GM12864 (cell line): ENCODE data around the gene CDC42BPA.

Experiments used
- DNase-seq: peaks from one replicate; pipeline ENCODE4 v3.0.0-alpha.2; 2011; ENCODE audit warnings: low read depth
- H3K4me3 ChIP-seq: 2 replicates; pipeline ENCODE4 v1.5.1; 2011; ENCODE audit warnings: mild to moderate bottlenecking, low read depth, low read length, control low read depth
- TF ChIP-seq, protein P1 (sequence below): IDR thresholded peaks from 2 replicates; pipeline ENCODE4 v1.5.1; 2011; ENCODE audit warnings: low read depth, mild to moderate bottlenecking, moderate library complexity, low read length, control low read depth, inconsistent platforms; ENCODE audit errors: missing control alignments

CDC42BPA gene

DNA sequence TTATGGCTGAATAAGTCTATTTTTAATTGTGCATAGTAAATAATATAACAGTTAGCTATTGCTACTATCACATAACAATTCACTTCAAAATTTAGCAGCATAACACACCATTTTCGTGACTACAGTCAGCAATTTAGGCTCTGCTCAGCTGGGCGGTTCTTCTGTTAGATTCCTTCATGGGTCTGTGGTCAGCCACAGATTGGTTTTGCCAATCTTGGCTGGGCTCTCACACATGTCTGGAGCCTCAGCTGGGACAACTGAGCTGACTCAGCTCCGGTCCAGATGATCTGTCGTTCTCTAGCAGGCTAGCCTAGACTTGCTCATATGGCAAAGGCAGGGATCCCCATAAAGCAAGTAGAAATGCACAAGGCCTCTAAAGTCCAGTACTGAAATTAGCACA lies 15.1 kb upstream of the CDC42BPA start:
- TF ChIP-seq, protein P1, sequence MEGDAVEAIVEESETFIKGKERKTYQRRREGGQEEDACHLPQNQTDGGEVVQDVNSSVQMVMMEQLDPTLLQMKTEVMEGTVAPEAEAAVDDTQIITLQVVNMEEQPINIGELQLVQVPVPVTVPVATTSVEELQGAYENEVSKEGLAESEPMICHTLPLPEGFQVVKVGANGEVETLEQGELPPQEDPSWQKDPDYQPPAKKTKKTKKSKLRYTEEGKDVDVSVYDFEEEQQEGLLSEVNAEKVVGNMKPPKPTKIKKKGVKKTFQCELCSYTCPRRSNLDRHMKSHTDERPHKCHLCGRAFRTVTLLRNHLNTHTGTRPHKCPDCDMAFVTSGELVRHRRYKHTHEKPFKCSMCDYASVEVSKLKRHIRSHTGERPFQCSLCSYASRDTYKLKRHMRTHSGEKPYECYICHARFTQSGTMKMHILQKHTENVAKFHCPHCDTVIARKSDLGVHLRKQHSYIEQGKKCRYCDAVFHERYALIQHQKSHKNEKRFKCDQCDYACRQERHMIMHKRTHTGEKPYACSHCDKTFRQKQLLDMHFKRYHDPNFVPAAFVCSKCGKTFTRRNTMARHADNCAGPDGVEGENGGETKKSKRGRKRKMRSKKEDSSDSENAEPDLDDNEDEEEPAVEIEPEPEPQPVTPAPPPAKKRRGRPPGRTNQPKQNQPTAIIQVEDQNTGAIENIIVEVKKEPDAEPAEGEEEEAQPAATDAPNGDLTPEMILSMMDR: no peak
- DNase-seq: no peak

DNA sequence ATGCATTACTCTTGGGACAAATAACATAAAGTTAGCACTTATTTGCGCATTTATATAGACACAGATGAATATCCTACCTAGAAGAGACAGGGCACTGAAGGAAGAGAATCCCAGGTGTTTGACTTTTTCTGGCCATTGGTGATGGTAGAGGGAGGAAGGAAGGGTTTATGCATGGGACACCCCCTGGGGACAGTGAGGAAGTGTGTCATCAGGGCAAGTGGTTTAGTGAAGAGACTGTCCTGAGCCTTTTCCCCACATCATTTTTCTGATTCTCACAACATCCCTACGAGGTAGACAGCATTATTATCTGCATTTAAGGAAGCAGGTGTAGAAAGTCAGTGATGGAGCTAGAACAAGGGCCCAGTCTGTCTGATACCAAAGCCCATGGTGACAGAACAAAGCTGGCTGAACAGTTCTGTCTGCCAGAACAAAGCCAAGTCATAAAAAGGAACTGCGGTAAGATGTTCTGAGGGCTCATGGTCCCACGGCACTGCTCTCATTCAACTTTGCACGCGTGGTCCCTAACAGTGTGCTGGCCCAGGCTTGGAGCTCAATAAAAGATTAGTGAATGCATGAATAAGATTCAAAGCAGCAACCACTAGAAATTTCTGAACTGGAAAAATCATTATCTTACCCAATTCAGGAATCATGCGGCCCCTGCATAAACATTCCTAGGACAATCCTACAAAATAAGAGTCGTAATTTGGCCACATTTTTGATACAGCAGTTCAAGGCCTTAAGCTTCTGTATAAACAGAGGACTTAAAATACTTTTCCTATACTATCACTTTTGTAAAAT lies 12.2 kb upstream of the CDC42BPA start:
- no peak for DNase-seq
- H3K4me3 ChIP-seq: no peak overlapping the region
- TF ChIP-seq, protein P1: no peak

More for the DNA sequence above, 15.1 kb upstream of the CDC42BPA start:
- no peak overlapping the region for H3K4me3 ChIP-seq

DNA sequence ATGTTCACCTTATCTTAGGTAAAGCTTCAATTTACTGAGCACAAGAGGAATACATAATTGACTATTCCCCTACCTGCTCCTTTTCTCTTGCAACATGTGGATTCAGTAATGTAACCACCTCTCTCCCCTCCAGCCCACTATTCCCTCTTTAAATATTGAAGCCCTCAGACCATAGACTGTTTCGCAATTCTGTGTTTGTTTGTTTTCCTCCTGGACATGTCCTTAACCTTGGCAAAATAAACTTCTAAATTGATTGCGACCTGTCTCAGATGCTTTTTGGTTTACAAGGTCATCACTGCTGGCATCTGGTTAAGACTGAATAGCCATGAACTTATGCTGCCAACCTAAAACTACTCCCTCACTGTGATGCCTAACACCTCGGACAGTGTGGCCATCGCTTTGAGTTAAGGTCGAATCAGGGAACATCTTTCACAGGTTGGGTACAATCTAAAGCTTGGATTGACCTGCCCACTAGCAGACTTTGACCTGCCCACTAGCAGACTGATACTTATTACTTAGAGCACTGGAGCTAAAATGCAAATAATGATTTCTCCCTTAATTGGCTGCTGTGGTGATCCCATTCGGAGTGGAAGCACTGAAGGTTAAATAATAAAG lies 10.2 kb upstream of the CDC42BPA start:
- no peak for DNase-seq
- TF ChIP-seq, protein P1: no peak
- no peak overlapping the region for H3K4me3 ChIP-seq

DNA sequence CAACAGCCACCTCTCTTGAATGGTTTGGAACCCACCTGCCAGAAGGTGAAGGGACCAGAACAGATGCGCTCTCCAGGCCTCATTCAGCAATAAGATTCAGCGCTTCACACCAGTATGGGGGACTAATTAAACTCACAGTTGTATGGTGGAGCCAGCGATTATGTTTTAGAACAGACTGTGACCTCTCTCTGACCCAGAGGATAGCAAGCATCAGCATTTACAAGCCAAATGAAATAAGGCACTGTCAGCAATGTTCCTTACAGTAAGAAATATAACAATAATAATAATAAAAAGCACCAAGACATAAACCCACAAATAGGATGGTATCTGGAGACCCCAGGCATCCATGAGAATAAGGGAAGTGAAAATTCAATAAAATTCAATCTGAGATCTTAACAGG lies 6.9 kb upstream of the CDC42BPA start:
- no peak overlapping the region for H3K4me3 ChIP-seq
- TF ChIP-seq, protein P1: no peak
- no peak for DNase-seq

DNA sequence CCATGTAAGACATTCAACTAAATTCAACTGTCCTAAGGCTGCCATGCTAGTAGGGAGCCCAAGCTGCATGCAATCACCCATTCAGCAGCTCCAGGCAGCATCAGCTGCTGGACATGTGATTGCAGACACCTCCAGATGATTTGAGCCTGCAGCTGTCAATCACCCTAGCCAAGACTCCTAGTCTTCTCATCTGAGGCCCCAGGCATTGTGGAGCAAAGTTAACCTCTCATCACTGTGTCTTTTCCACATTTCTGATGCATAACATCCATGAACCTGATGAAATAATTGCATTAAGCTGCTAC lies 5.6 kb upstream of the CDC42BPA start:
- no peak for DNase-seq
- no peak overlapping the region for H3K4me3 ChIP-seq
- TF ChIP-seq, protein P1: no peak

DNA sequence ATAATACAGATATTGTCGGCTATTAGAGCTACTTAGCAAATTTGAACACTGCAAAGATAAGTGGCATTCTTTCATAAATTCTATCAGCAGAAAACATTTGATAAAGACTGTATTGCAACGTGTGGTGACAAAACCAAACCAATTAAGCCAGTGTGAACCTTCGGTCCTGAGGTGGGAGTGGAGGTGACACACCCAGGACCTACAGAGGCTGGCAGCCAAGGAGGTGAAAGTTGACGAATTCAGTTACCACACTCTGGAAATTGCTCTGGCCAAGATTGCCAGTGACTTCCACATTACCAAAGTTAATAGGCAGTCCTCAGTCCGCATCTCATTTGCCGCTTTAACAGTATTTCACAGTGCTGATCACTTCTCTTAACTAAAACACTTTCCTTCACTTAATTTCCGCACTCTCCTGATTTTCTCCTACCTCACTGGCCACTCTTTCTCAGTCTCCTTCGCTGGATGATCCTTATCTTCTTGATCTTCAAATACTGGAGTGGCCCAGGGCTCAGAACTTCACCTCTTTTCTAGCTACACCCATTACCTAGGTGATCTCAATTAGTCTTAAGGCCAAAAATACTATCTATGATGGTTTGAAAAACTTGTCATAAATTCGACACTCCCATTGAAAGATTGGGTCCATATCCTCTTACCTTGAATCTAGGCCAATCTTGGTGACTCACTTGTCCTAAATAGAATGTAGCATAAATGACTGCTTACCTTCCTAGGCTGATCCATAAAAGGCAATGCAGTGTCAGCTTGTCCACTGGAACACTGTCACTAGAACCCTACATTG lies 5.1 kb upstream of the CDC42BPA start:
- DNase-seq: no peak
- no peak overlapping the region for H3K4me3 ChIP-seq
- TF ChIP-seq, protein P1: no peak
